ENCODE results near the gene ZNF691. TPM values are rescaled to one million over a fixed set of nuclear protein-coding genes. Genes with fewer than 3 reads are reported as not detected.
A peak's percentile ranks its signal among the peaks of the same experiment; 100 is the strongest.

Gene ZNF691
- total RNA-seq, 2 experiments from 2014 or later = 6.9 to 7.5 TPM

GRCh38 chr1:42844592-42845140 is 1.7 kb upstream of the ZNF691 start:
- CTCF ChIA-PET = interaction anchor here (2.7 kb wide), 1 partner anchor 77 kb away, joined by 10 read pairs; the partner anchor contains the start of genes C1orf50 and P3H1
- ATAC-seq (no peak), DNase-seq (peak; percentile 22)
- TF ChIP-seq, protein P1, sequence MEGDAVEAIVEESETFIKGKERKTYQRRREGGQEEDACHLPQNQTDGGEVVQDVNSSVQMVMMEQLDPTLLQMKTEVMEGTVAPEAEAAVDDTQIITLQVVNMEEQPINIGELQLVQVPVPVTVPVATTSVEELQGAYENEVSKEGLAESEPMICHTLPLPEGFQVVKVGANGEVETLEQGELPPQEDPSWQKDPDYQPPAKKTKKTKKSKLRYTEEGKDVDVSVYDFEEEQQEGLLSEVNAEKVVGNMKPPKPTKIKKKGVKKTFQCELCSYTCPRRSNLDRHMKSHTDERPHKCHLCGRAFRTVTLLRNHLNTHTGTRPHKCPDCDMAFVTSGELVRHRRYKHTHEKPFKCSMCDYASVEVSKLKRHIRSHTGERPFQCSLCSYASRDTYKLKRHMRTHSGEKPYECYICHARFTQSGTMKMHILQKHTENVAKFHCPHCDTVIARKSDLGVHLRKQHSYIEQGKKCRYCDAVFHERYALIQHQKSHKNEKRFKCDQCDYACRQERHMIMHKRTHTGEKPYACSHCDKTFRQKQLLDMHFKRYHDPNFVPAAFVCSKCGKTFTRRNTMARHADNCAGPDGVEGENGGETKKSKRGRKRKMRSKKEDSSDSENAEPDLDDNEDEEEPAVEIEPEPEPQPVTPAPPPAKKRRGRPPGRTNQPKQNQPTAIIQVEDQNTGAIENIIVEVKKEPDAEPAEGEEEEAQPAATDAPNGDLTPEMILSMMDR (IDR thresholded peaks at IDR 0.05) = no peak
- POLR2A ChIA-PET = interaction anchor here (1.0 to 2.9 kb wide), 3 partner anchors 12 to 78 kb away, joined by 3 to 10 read pairs (median 8); partner anchors contain the start of genes C1orf50, ERMAP, P3H1 and SVBP
- H3K27me3 Mint-ChIP-seq = no peaks in the 10 kb centered on the region
- H3K36me3 Mint-ChIP-seq (ENCODE audit: low read depth) = peaks cover 31% of the 10 kb centered on the region
- H3K4me1 Mint-ChIP-seq (ENCODE audit: low read depth) = peaks cover 24% of the 10 kb centered on the region
- H3K9me3 Mint-ChIP-seq = no peaks in the 10 kb centered on the region
- H3K27ac Mint-ChIP-seq = no peak overlapping the region
- no peak overlapping the region for H3K4me3 Mint-ChIP-seq
- intact Hi-C loops (cut with micrococcal nuclease) = no loop called here

GRCh38 chr1:42845193-42845592 is 1.2 kb upstream of the ZNF691 start:
- CTCF ChIA-PET = interaction anchor here (2.7 kb wide), 1 partner anchor 78 kb away, joined by 10 read pairs; the partner anchor contains the start of genes C1orf50 and P3H1
- Mint-ChIP-seq H3K4me3 (no peak overlapping the region), H3K36me3 (ENCODE audit: low read depth) (peaks cover 36% of the 10 kb centered on the region), H3K27ac (no peak overlapping the region), H3K27me3 (no peaks in the 10 kb centered on the region), H3K9me3 (no peaks in the 10 kb centered on the region), H3K4me1 (ENCODE audit: low read depth) (peaks cover 28% of the 10 kb centered on the region)
- DNase-seq (no peak), ATAC-seq (no peak)
- TF ChIP-seq, protein P1 (IDR thresholded peaks at IDR 0.05) = no peak
- intact Hi-C loops (cut with micrococcal nuclease) = no loop called here
- POLR2A ChIA-PET = interaction anchor here (1.0 to 2.9 kb wide), 4 partner anchors 12 to 91 kb away, joined by 3 to 10 read pairs (median 6); partner anchors contain the start of genes C1orf50, ERMAP, P3H1 and SVBP

GRCh38 chr1:42845866-42846256 is 552 bp upstream of the ZNF691 start:
- TF ChIP-seq, protein P1 (IDR thresholded peaks at IDR 0.05) = no peak
- ChIA-PET CTCF (interaction anchor here (0.9 to 4.0 kb wide), 17 partner anchors 8 to 389 kb away, joined by 3 to 16 read pairs (median 4); partner anchors contain the start of genes C1orf50, P3H1, PPCS and SVBP), POLR2A (interaction anchor here (0.6 to 2.9 kb wide), 9 partner anchors 11 to 325 kb away, joined by 3 to 10 read pairs (median 4); partner anchors contain the start of genes C1orf50, ERMAP, P3H1 and SVBP)
- no peaks in the 10 kb centered on the region for H3K27me3 Mint-ChIP-seq
- H3K27ac Mint-ChIP-seq = peak overlapping the region; percentile 79
- peaks cover 28% of the 10 kb centered on the region for H3K4me1 Mint-ChIP-seq (ENCODE audit: low read depth)
- ATAC-seq (peak; percentile 5), DNase-seq (peak; percentile 11)
- peak overlapping the region; percentile 92 for H3K4me3 Mint-ChIP-seq
- peaks cover 2% of the 10 kb centered on the region for H3K9me3 Mint-ChIP-seq
- H3K36me3 Mint-ChIP-seq (ENCODE audit: low read depth) = peaks cover 43% of the 10 kb centered on the region
- intact Hi-C loops (cut with micrococcal nuclease) = no loop called here

- intact Hi-C loops (cut with micrococcal nuclease) = no loop called here
- peaks cover 28% of the 10 kb centered on the region for H3K4me1 Mint-ChIP-seq (ENCODE audit: low read depth)
- TF ChIP-seq, protein P1 (IDR thresholded peaks at IDR 0.05) = no peak
- ChIA-PET CTCF (interaction anchor here (0.9 to 4.0 kb wide), 14 partner anchors 9 to 226 kb away, joined by 3 to 16 read pairs (median 6); partner anchors contain the start of genes C1orf50, P3H1 and SVBP), POLR2A (interaction anchor here (0.7 to 2.9 kb wide), 6 partner anchors 24 to 164 kb away, joined by 3 to 10 read pairs (median 4); partner anchors contain the start of genes C1orf50, ERMAP, P3H1 and SVBP)
- peaks cover 5% of the 10 kb centered on the region for H3K9me3 Mint-ChIP-seq
- H3K36me3 Mint-ChIP-seq (ENCODE audit: low read depth) = peaks cover 54% of the 10 kb centered on the region
- ATAC-seq (no peak), DNase-seq (peak; percentile 11)
- no peaks in the 10 kb centered on the region for H3K27me3 Mint-ChIP-seq
- peak overlapping the region; percentile 92 for H3K4me3 Mint-ChIP-seq
- peak overlapping the region; percentile 84 for H3K27ac Mint-ChIP-seq
These were observed 740 bp downstream of the ZNF691 start for GRCh38 chr1:42847111-42847595.
